HG03565 (cell line): ENCODE results near the gene MRPS33.
A peak's percentile ranks its signal among the peaks of the same experiment; 100 is the strongest.
"Not testable (repeated sequence)": the region's sequence is repeated elsewhere in the genome, so short reads cannot be mapped to it uniquely, and the experiment has no call there.

ENCODE experiments used
- ATAC-seq: cut with Tn5 transposase; IDR thresholded peaks from one replicate; pipeline ENCODE4 v1.9.1; 2021; ENCODE audit warnings: mild to moderate bottlenecking, moderate library complexity; ENCODE audit not compliant: unreplicated experiment

MRPS33 gene

GRCh38 chr7:141014524-141015395, at the start of gene MRPS33:
Gene MRPS33 (minus strand): TSS chr7:141014952. CDS start chr7:141010633, 4,319 bp downstream.
- ATAC-seq, result peak; percentile 98

GRCh38 chr7:141057788-141058187, 43.0 kb upstream of the MRPS33 start:
- ATAC-seq, result no peak

- no peak for ATAC-seq
Measured at GRCh38 chr7:141055146-141055545, 40.4 kb upstream of the MRPS33 start.

GRCh38 chr7:141053626-141054025, 38.9 kb upstream of the MRPS33 start:
- no peak for ATAC-seq

GRCh38 chr7:141045842-141046620, 31.3 kb upstream of the MRPS33 start:
- ATAC-seq, result no peak

- ATAC-seq, result no peak
Measured at GRCh38 chr7:141045126-141045841, 30.5 kb upstream of the MRPS33 start.

- no peak for ATAC-seq
Measured at GRCh38 chr7:141043616-141044015, 28.9 kb upstream of the MRPS33 start.

- ATAC-seq, result no peak
Measured at GRCh38 chr7:141042222-141043193, 27.8 kb upstream of the MRPS33 start.

- no peak for ATAC-seq
Measured at GRCh38 chr7:141039376-141039775, 24.6 kb upstream of the MRPS33 start.

GRCh38 chr7:141038100-141038499, 23.3 kb upstream of the MRPS33 start:
- not testable (repeated sequence) for ATAC-seq

- ATAC-seq, result not testable (repeated sequence)
Measured at GRCh38 chr7:141032539-141033323, 18.0 kb upstream of the MRPS33 start.

- ATAC-seq, result no peak
Measured at GRCh38 chr7:141028767-141029166, 14.0 kb upstream of the MRPS33 start.

GRCh38 chr7:141027043-141027442, 12.3 kb upstream of the MRPS33 start:
- no peak for ATAC-seq

GRCh38 chr7:141024668-141025067, 9.9 kb upstream of the MRPS33 start:
- ATAC-seq, result no peak

- ATAC-seq, result no peak
Measured at GRCh38 chr7:141023295-141023694, 8.5 kb upstream of the MRPS33 start.

GRCh38 chr7:141017555-141017954, 2.8 kb upstream of the MRPS33 start:
- ATAC-seq, result no peak

GRCh38 chr7:141016349-141016748, 1.6 kb upstream of the MRPS33 start:
- ATAC-seq, result no peak

GRCh38 chr7:141014125-141014523, 628 bp downstream of the MRPS33 start:
- ATAC-seq, result peak; percentile 2

- no peak for ATAC-seq
Measured at GRCh38 chr7:141013345-141013715, 1.4 kb downstream of the MRPS33 start.
